Natural killer cell (primary cell): Measurements from ENCODE around the gene KMT2B. TPM values are rescaled to one million over a fixed set of nuclear protein-coding genes. Genes with fewer than 3 reads are reported as not detected.

Experiments
- ATAC-seq, 3 donors: fragments of 150-1000 bp in 2 of 3; fragments of 200-7000 bp in 1 of 3; cut with Tn5 transposase; 1 replicate in 1 of 3; 2 replicates in 2 of 3; pipeline ENCODE4 v1.10.0; 2021; ENCODE audit warnings: mild to moderate bottlenecking in 2 of 3, moderate library complexity in 2 of 3
- DNase-seq, 2 donors: peaks; one replicate each; pipeline versions ENCODE4 v3.0.0 to v3.0.0-alpha.2; 2013 to 2021; ENCODE audit warnings: mixed read lengths in 1 of 2
- H3K27ac ChIP-seq: one replicate; pipeline ENCODE4 v1.5.1; 2013; ENCODE audit warnings: mild to moderate bottlenecking, low read length
- H3K27me3 ChIP-seq: one replicate; pipeline ENCODE4 v1.6.1; 2013; ENCODE audit warnings: low read length; ENCODE audit not compliant: control insufficient read depth, insufficient read depth
- H3K36me3 ChIP-seq: one replicate; pipeline ENCODE4 v1.6.1; 2013; ENCODE audit warnings: low read length; ENCODE audit not compliant: control insufficient read depth, insufficient read depth
- H3K4me1 ChIP-seq: one replicate; pipeline ENCODE4 v1.6.1; 2013; ENCODE audit warnings: low read length; ENCODE audit not compliant: control insufficient read depth, insufficient read depth
- H3K4me3 ChIP-seq: one replicate; pipeline ENCODE4 v1.5.1; 2013; ENCODE audit warnings: low read length
- H3K9me3 ChIP-seq: one replicate; pipeline ENCODE4 v1.6.1; 2013; ENCODE audit warnings: low read length; ENCODE audit not compliant: control insufficient read depth, insufficient read depth
- H3K27ac Mint-ChIP-seq, 2 donors: one replicate each; pipeline ENCODE4 v1.8.0; 2022; ENCODE audit warnings: mild to moderate bottlenecking in 2 of 2, mixed read lengths in 2 of 2, moderate library complexity in 1 of 2
- H3K27me3 Mint-ChIP-seq, 2 donors: one replicate each; pipeline ENCODE4 v1.8.0; 2022; ENCODE audit warnings: low read depth in 2 of 2, mixed read lengths in 2 of 2
- H3K36me3 Mint-ChIP-seq: one replicate; pipeline ENCODE4 v1.8.0; 2022; ENCODE audit warnings: mixed read lengths
- H3K4me1 Mint-ChIP-seq, 2 donors: one replicate each; pipeline ENCODE4 v1.8.0; 2022; ENCODE audit warnings: mixed read lengths in 2 of 2
- H3K4me3 Mint-ChIP-seq: one replicate; pipeline ENCODE4 v1.8.0; 2022; ENCODE audit warnings: mild to moderate bottlenecking, moderate library complexity, mixed read lengths
- H3K9me3 Mint-ChIP-seq, 2 donors: one replicate each; pipeline ENCODE4 v1.8.0; 2022; ENCODE audit warnings: mixed read lengths in 2 of 2
- CTCF ChIP-seq: fragments of 200-600 bp; IDR thresholded peaks from one replicate; pipeline ENCODE4 v1.8.0; 2022; ENCODE audit warnings: antibody characterized with exemption
- WGBS: methylation state at CpG from one replicate; pipeline ENCODE4 v1.1.7; 2013; ENCODE audit warnings: missing lambda C conversion rate; ENCODE audit not compliant: insufficient coverage; 5-methylcytosine and 5-hydroxymethylcytosine counted together
- intact Hi-C: fragments of 100-400 bp; cut with micrococcal nuclease; formaldehyde crosslinking; loops from one replicate; pipeline ENCODE4 v1.14.2; 2022
- total RNA-seq, 4 donors: library from RNA; stranded (reverse); fragments of 120-200 nt in 1 of 4; gene quantifications; one replicate each; pipeline versions ENCODE4 v1.2.3 to v1.2.4, GENCODE V29; 2013 to 2022

Gene KMT2B
- total RNA-seq, 3 donors from 2014 or later (not counting 1 experiment from before 2014, with no cell fraction given): 60.8 to 70.9 (median 70.7) TPM

GRCh38 chr19:35729021-35729420 is 11.2 kb downstream of the KMT2B start:
- no peak overlapping the region for H3K27ac Mint-ChIP-seq
- 96% methylated on average over 18 of the region's 18 CpGs for WGBS
- H3K4me1 Mint-ChIP-seq: peaks cover 3 to 10% of the 10 kb centered on the region in 2 donors
- TF ChIP-seq CTCF: no peak
- ATAC-seq (no peak), DNase-seq (no peak)
- no peaks in the 10 kb centered on the region for H3K27me3 Mint-ChIP-seq
- no peaks in the 10 kb centered on the region for H3K36me3 Mint-ChIP-seq
- Histone ChIP-seq H3K4me1 (no peaks in the 10 kb centered on the region), H3K27ac (no peak overlapping the region), H3K4me3 (no peak overlapping the region), H3K27me3 (no peaks in the 10 kb centered on the region), H3K36me3 (peaks cover 90% of the 10 kb centered on the region), H3K9me3 (no peaks in the 10 kb centered on the region)
- H3K4me3 Mint-ChIP-seq: no peak overlapping the region
- intact Hi-C loops: no loop called here
- no peaks in the 10 kb centered on the region for H3K9me3 Mint-ChIP-seq

GRCh38 chr19:35729763-35730162 is 12.0 kb downstream of the KMT2B start:
- H3K36me3 Mint-ChIP-seq: no peaks in the 10 kb centered on the region
- peaks cover 6 to 15% of the 10 kb centered on the region in 2 donors for H3K4me1 Mint-ChIP-seq

GRCh38 chr19:35730326-35730725 is 12.5 kb downstream of the KMT2B start:
- H3K4me1 ChIP-seq: no peaks in the 10 kb centered on the region
- Mint-ChIP-seq H3K9me3 (no peaks in the 10 kb centered on the region), H3K36me3 (no peaks in the 10 kb centered on the region), H3K4me1 (peaks cover 6 to 16% of the 10 kb centered on the region in 2 donors), H3K27me3 (no peaks in the 10 kb centered on the region), H3K27ac (no peak overlapping the region), H3K4me3 (no peak overlapping the region)
- no peak for DNase-seq
- no peak overlapping the region for H3K27ac ChIP-seq
- TF ChIP-seq CTCF: no peak
- ATAC-seq: no peak
- H3K9me3 ChIP-seq: no peaks in the 10 kb centered on the region
- intact Hi-C loops: no loop called here
- 97% methylated on average over 18 of the region's 18 CpGs for WGBS
- H3K27me3 ChIP-seq: no peaks in the 10 kb centered on the region
- peaks cover 86% of the 10 kb centered on the region for H3K36me3 ChIP-seq
- no peak overlapping the region for H3K4me3 ChIP-seq

More at GRCh38 chr19:35729763-35730162, 12.0 kb downstream of the KMT2B start:
- no peak overlapping the region for H3K27ac ChIP-seq
- Mint-ChIP-seq H3K4me3 (no peak overlapping the region), H3K27me3 (no peaks in the 10 kb centered on the region), H3K27ac (no peak overlapping the region), H3K9me3 (no peaks in the 10 kb centered on the region)
- no peak for TF ChIP-seq CTCF
- no peak for DNase-seq
- H3K27me3 ChIP-seq: no peaks in the 10 kb centered on the region
- H3K4me3 ChIP-seq: no peak overlapping the region
- H3K4me1 ChIP-seq: no peaks in the 10 kb centered on the region
- intact Hi-C loops: no loop called here
- WGBS: 91% methylated on average over 11 of the region's 11 CpGs
- H3K36me3 ChIP-seq: peaks cover 89% of the 10 kb centered on the region
- H3K9me3 ChIP-seq: no peaks in the 10 kb centered on the region
- no peak for ATAC-seq

- Mint-ChIP-seq H3K27ac (peak overlapping the region in 1 of 2 donors; percentile 51), H3K4me3 (no peak overlapping the region), H3K9me3 (no peaks in the 10 kb centered on the region), H3K36me3 (no peaks in the 10 kb centered on the region), H3K27me3 (no peaks in the 10 kb centered on the region), H3K4me1 (peaks cover 6 to 19% of the 10 kb centered on the region in 2 donors)
- DNase-seq: no peak
- intact Hi-C loops: no loop called here
- H3K27me3 ChIP-seq: no peaks in the 10 kb centered on the region
- TF ChIP-seq CTCF: no peak
- no peak overlapping the region for H3K27ac ChIP-seq
- H3K4me1 ChIP-seq: no peaks in the 10 kb centered on the region
- H3K9me3 ChIP-seq: no peaks in the 10 kb centered on the region
- H3K4me3 ChIP-seq: no peak overlapping the region
- WGBS: 94% methylated on average over 9 of the region's 9 CpGs
- peaks cover 81% of the 10 kb centered on the region for H3K36me3 ChIP-seq
- ATAC-seq: no peak
Observed at GRCh38 chr19:35731353-35731752, 13.6 kb downstream of the KMT2B start.
